HCT116 (cell line): ENCODE measurements around the gene ELANE. TPM values are rescaled to one million over a fixed set of nuclear protein-coding genes. Genes with fewer than 3 reads are reported as not detected.

ENCODE experiments used
- ATAC-seq: fragments of 200-7000 bp; cut with Tn5 transposase; 2 replicates; pipeline ENCODE4 v1.9.1; 2020; ENCODE audit warnings: mild to moderate bottlenecking, moderate library complexity
- BruUV-seq: library from RNA; stranded (reverse); fragments of 400-500 nt; replicated peaks from 2 replicates; lab custom pipeline; 2021; lab: Mats Ljungman, UMichigan
- CTCF ChIA-PET: fragments of 300-600 bp; sonication (Branson Sonifier 250); formaldehyde crosslinking; loops from one replicate; lab custom pipeline; 2021; ENCODE audit warnings: antibody characterized with exemption; lab: Charles Lee
- POLR2A ChIA-PET: fragments of 300-600, 350-600 bp; sonication (Branson Sonifier 250); formaldehyde crosslinking; loops from one replicate; lab custom pipeline; 2021; ENCODE audit warnings: antibody characterized with exemption; lab: Charles Lee
- RAD21 ChIA-PET, 2 experiments: fragments of 300-600 bp; sonication (Branson Sonifier 250); formaldehyde crosslinking; loops; one replicate each; lab custom pipeline; 2023; ENCODE audit warnings: low total read pairs in 2 of 2; ENCODE audit not compliant: uncharacterized antibody in 2 of 2, unreplicated experiment in 2 of 2, low non-redundant PET in 1 of 2; lab: Charles Lee
- DNase-seq: peaks from one replicate; pipeline ENCODE4 v3.0.0-alpha.2; 2010; ENCODE audit warnings: low read depth, low spot score
- H2AFZ ChIP-seq: fragments of 200-600 bp; shearing (Covaris generic), sonication (generic); 2 replicates; pipeline ENCODE4 v1.6.1; 2017; ENCODE audit warnings: low read depth, mixed run types, mixed read lengths, antibody characterized with exemption, low read length; ENCODE audit not compliant: poor library complexity, severe bottlenecking
- H3K27ac ChIP-seq: 2 replicates; pipeline ENCODE4 v1.5.1; 2012; ENCODE audit warnings: low read depth, low read length
- H3K27me3 ChIP-seq: fragments of 200-600 bp; sonication (generic); 2 replicates; pipeline ENCODE4 v1.6.1; 2016; ENCODE audit warnings: mixed run types, low read length, mixed read lengths; ENCODE audit not compliant: insufficient read depth
- H3K36me3 ChIP-seq, 2 experiments: fragments of 200-500 bp in 1 of 2; fragments of 200-600 bp in 1 of 2; sonication (Bioruptor generic) in 1 of 2; sonication (generic) in 1 of 2; 2 replicates each; pipeline versions ENCODE4 v1.5.1 to v1.6.1; 2014 to 2016; ENCODE audit warnings: low read length in 2 of 2, inconsistent platforms in 1 of 2, mixed read lengths in 1 of 2, mixed run types in 1 of 2; ENCODE audit not compliant: insufficient read depth in 2 of 2, control insufficient read depth in 1 of 2
- H3K4me1 ChIP-seq, 2 experiments: fragments of 200-600 bp in 1 of 2; sonication (generic) in 1 of 2; 2 replicates each; pipeline versions ENCODE4 v1.5.1 to v1.6.1; 2012 to 2017; ENCODE audit warnings: low read length in 2 of 2, inconsistent platforms in 1 of 2, mild to moderate bottlenecking in 1 of 2, mixed read lengths in 1 of 2, mixed run types in 1 of 2, moderate library complexity in 1 of 2; ENCODE audit not compliant: insufficient read depth in 2 of 2, control insufficient read depth in 1 of 2
- H3K4me2 ChIP-seq: fragments of 200-600 bp; sonication (generic); 2 replicates; pipeline ENCODE4 v1.6.1; 2017; ENCODE audit warnings: mixed run types, low read length, mixed read lengths
- H3K4me3 ChIP-seq, 2 experiments: fragments of 200-600 bp in 1 of 2; sonication (generic) in 1 of 2; replicated peaks in 1 of 2; 2 replicates each; pipeline ENCODE4 v1.5.1; 2011 to 2016; ENCODE audit warnings: low read length in 2 of 2, control low read depth in 1 of 2, low read depth in 1 of 2, mild to moderate bottlenecking in 1 of 2, mixed read lengths in 1 of 2, mixed run types in 1 of 2
- H3K79me2 ChIP-seq: fragments of 200-600 bp; sonication (generic); 2 replicates; pipeline ENCODE4 v1.6.1; 2017; ENCODE audit warnings: mild to moderate bottlenecking, mixed run types, low read length, moderate library complexity, mixed read lengths; ENCODE audit not compliant: insufficient read depth
- H3K9ac ChIP-seq: fragments of 200-600 bp; sonication (generic); 2 replicates; pipeline ENCODE4 v1.6.1; 2016; ENCODE audit warnings: low read length, mixed read lengths
- H3K9me2 ChIP-seq: fragments of 200-600 bp; sonication (generic), shearing (Covaris generic); 2 replicates; pipeline ENCODE4 v1.6.1; 2017; ENCODE audit warnings: mixed run types, mild to moderate bottlenecking, moderate library complexity; ENCODE audit not compliant: insufficient read depth
- H3K9me3 ChIP-seq, 2 experiments: fragments of 200-500 bp in 1 of 2; fragments of 200-600 bp in 1 of 2; sonication (Bioruptor generic) in 1 of 2; sonication (generic) in 1 of 2; 2 replicates each; pipeline ENCODE4 v1.6.1; 2014 to 2017; ENCODE audit warnings: low read length in 2 of 2, mixed read lengths in 2 of 2, inconsistent platforms in 1 of 2, low read depth in 1 of 2, mild to moderate bottlenecking in 1 of 2, mixed run types in 1 of 2, moderate library complexity in 1 of 2; ENCODE audit not compliant: control insufficient read depth in 1 of 2, insufficient read depth in 1 of 2
- H4K20me1 ChIP-seq: fragments of 200-600 bp; sonication (generic), shearing (Covaris generic); 2 replicates; pipeline ENCODE4 v1.6.1; 2017; ENCODE audit warnings: mixed run types, mild to moderate bottlenecking, moderate library complexity; ENCODE audit not compliant: insufficient read depth
- CBX3 ChIP-seq: IDR thresholded peaks from 2 replicates; pipeline ENCODE4 v1.6.1; 2012; ENCODE audit warnings: low read depth
- CEBPB ChIP-seq: IDR thresholded peaks from 2 replicates; pipeline ENCODE4 v1.6.1; 2012; ENCODE audit warnings: low read depth
- EGR1 ChIP-seq: IDR thresholded peaks from 2 replicates; pipeline ENCODE4 v1.6.1; 2012; ENCODE audit warnings: low read depth
- EZH2 ChIP-seq: fragments of 200-600 bp; sonication (generic); IDR thresholded peaks from 2 replicates; pipeline ENCODE4 v1.6.1; 2017; ENCODE audit warnings: antibody characterized with exemption, mixed run types
- EZH2phosphoT487 ChIP-seq: fragments of 200-600 bp; IDR thresholded peaks from 2 replicates; pipeline ENCODE4 v1.6.1; 2018; ENCODE audit warnings: antibody characterized with exemption, borderline replicate concordance
- JUND ChIP-seq: IDR thresholded peaks from 2 replicates; pipeline ENCODE4 v1.6.1; 2012
- POLR2A ChIP-seq: IDR thresholded peaks from 2 replicates; pipeline ENCODE4 v1.7.0; 2011; ENCODE audit warnings: borderline replicate concordance; ENCODE audit not compliant: insufficient read depth, insufficient read length; ENCODE audit errors: extremely low read depth
- SIN3A ChIP-seq: IDR thresholded peaks from 2 replicates; pipeline ENCODE4 v1.6.1; 2012; ENCODE audit warnings: low read depth
- SP1 ChIP-seq: IDR thresholded peaks from 2 replicates; pipeline ENCODE4 v1.6.1; 2012; ENCODE audit warnings: low read depth
- SRF ChIP-seq: IDR thresholded peaks from 2 replicates; pipeline ENCODE4 v1.6.1; 2012; ENCODE audit warnings: low read depth
- intact Hi-C: fragments of 100-400 bp; cut with micrococcal nuclease; formaldehyde crosslinking; loops from 2 replicates; pipeline ENCODE4 v1.10.0; 2022
- total RNA-seq: library from RNA; stranded (reverse); gene quantifications from one replicate; pipeline ENCODE4 v1.2.1, GENCODE V29; 2021; ENCODE audit not compliant: unreplicated experiment
- TF ChIP-seq, protein P1 (sequence below): IDR thresholded peaks from 2 replicates; pipeline ENCODE4 v1.6.1; 2011; ENCODE audit warnings: mild to moderate bottlenecking, low read length, moderate library complexity; ENCODE audit not compliant: insufficient replicate concordance; ENCODE audit errors: extremely low read depth

Gene ELANE
- total RNA-seq, 1 experiment from 2014 or later, result not detected

DNA sequence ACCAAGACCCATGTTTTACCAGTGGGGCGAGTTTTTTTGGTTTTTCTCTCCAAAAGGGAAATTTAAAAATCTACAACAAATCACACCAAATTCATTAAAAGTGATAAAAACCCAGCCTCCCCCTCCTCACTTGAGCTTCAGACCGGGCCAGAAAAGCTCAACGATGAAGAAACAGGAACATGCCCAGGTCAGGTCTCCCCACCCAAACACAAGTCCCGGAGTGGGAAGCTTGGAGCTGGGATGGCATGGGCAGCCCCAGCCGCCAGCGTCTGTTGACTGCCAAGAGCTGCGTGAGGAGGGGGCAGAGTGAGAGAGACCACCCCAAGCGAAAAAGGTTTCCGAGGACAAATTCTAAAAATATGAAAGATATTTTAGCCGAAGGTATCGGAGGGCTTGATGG, 44.9 kb downstream of the ELANE start:
- RAD21 ChIA-PET, result no interaction called here
- no peak overlapping the region for H3K4me3 ChIP-seq
- CTCF ChIA-PET, result no interaction called here
- peaks cover 6 to 27% of the 10 kb centered on the region in 2 experiments; a peak in 3 of 4 replicates for H3K4me1 ChIP-seq
- no peak for ATAC-seq
- no peak overlapping the region for H3K27ac ChIP-seq
- H2AFZ ChIP-seq, result no peak overlapping the region
- no peaks in the 10 kb centered on the region for H3K9me3 ChIP-seq
- intact Hi-C loops, result no loop called here
- no peaks in the 10 kb centered on the region for H3K27me3 ChIP-seq
- no peak overlapping the region for H3K4me2 ChIP-seq
- no peaks in the 10 kb centered on the region for H4K20me1 ChIP-seq
- H3K9ac ChIP-seq, result no peak overlapping the region
- peaks cover 7% of the 10 kb centered on the region; the same call in 1 of the 2 replicates for H3K79me2 ChIP-seq
- BruUV-seq, result no TSS peak
- TF ChIP-seq, protein P1, sequence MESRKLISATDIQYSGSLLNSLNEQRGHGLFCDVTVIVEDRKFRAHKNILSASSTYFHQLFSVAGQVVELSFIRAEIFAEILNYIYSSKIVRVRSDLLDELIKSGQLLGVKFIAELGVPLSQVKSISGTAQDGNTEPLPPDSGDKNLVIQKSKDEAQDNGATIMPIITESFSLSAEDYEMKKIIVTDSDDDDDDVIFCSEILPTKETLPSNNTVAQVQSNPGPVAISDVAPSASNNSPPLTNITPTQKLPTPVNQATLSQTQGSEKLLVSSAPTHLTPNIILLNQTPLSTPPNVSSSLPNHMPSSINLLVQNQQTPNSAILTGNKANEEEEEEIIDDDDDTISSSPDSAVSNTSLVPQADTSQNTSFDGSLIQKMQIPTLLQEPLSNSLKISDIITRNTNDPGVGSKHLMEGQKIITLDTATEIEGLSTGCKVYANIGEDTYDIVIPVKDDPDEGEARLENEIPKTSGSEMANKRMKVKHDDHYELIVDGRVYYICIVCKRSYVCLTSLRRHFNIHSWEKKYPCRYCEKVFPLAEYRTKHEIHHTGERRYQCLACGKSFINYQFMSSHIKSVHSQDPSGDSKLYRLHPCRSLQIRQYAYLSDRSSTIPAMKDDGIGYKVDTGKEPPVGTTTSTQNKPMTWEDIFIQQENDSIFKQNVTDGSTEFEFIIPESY, result no peak
- no peak for TF ChIP-seq CBX3
- TF ChIP-seq JUND, result no peak
- no peak for TF ChIP-seq CEBPB
- TF ChIP-seq EZH2, result no peak
- TF ChIP-seq POLR2A, result no peak
- no peak for TF ChIP-seq SRF
- no peak for TF ChIP-seq EGR1
- TF ChIP-seq SP1, result no peak
- TF ChIP-seq EZH2phosphoT487, result no peak
- no peak for TF ChIP-seq SIN3A
- no peaks in the 10 kb centered on the region for H3K9me2 ChIP-seq
- H3K36me3 ChIP-seq, result peaks cover 6 to 7% of the 10 kb centered on the region in 2 experiments; a peak in 3 of 4 replicates
- POLR2A ChIA-PET, result no interaction called here
- no peak for DNase-seq
